GM04503 (cell line): Measurements from ENCODE around the gene SCTR.

Experiments
- DNase-seq: peaks from one replicate; pipeline ENCODE4 v3.0.0-alpha.2; 2012; ENCODE audit warnings: low read depth

The SCTR gene

DNA sequence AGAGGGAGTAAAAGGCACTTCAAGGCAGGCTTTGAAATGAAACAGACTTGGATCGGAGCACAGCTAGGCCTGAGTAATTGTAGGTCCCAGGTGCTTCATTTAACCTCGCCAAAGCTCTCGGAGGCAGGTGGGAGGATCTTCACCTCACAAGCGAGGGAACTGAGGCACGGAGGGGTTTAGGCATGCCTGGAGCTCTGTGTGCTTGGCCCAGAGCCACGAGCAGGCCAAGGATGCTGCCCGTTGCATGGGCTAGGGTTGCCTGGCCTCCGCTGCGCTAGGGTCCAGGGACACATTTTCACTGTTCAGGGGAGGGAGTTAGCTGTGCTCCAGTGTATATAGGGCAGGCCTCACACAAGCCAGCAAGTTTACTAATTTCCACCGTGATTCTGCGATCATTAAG is 81.4 kb downstream of the SCTR start:
- no peak for DNase-seq

DNA sequence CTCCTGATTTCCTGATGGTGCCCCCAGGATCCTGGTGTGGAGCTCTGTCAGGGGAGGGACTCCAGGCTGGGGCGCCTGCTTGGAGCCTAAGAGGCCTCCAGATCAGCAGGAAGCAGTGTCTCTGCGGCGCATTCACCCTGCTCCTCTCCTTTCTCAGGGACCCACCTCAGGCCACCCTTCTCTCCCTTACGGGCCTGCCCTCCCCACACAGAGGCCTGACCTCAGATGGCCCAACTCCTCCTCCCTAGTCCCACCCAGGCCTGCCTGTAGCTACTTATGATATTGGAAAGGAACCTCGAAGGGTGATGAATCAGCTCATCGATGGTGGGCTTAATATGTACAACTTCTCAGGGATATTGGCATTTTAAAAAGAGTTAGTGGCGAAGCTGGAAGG is 82.1 kb downstream of the SCTR start:
- DNase-seq, result no peak

DNA sequence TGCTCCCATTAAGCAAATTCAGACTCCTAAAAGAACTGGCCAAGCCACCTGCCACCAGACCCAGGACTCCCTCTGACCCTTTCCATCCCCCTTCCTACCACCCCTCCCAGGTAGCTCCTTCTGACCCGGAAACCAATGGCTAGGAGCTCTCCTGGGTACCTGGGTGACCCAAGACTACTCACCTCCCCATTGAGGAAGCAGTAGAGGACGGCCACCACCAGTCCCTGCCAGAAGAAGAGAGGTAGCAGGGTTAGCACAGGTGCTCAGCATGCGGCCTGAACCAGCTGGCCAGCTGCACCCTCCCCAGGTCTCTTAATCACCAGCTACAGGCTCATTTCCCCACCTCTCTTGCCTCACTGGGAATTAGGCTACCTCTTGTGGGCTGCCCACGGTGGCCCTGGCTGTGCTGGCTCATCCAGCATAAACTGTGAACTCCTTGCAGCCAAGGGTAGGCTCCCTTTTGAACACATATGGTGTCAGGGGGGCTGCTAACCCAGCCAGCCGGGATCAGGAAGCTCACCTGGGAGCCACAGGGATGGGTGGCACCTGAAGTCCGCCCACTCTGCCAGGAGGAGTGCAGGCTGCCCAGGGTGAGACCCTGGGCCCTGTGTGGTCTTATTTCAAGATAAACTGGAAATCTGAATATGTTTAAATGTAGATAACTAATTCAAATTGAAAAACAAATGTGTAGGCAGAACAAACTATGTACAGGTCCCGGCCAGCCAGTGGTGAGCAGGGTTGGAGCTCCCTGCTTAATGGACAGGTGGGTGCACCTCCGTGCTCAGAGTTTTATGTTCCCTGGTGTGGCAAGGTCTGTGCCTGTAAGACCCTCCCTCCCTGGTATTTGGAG is 82.7 kb downstream of the SCTR start:
- no peak for DNase-seq

DNA sequence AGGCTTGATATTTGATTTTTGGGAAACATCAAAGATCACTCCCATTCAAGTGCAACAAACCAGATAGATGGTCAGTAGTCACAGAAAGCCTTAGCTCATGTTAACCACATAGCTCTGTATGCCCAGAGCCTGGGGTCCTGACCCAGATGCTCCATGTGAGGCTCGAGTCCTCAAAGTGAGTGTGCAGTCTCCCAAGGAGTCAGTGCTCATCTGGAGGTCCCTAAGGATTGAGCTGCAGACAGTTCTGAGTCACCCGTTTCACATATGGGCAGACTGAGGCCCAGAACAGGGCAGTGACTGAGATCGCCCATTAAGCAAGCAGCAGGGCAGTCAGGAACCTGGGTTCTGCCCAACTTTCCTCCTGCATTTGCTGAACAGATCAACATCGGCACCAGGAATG is 83.4 kb downstream of the SCTR start:
- no peak for DNase-seq

DNA sequence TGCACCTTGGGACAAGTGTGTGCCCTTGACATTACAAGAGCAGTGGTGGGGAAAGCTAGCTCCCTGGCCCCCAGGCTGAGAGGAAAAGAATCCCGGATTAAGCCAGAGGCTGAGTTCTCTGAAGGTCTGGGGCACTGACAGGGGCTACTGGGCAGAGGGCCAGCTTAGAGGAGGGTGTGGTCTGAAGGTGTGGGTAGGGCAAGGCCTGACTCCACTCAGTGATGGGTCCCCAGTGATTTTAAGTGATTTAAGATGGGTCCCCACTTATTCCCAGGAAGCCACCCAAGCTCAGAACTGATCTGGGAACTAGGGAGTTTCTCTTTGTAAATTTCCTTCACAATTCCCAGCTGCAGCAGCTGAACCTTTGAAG is 83.8 kb downstream of the SCTR start:
- DNase-seq, result no peak

DNA sequence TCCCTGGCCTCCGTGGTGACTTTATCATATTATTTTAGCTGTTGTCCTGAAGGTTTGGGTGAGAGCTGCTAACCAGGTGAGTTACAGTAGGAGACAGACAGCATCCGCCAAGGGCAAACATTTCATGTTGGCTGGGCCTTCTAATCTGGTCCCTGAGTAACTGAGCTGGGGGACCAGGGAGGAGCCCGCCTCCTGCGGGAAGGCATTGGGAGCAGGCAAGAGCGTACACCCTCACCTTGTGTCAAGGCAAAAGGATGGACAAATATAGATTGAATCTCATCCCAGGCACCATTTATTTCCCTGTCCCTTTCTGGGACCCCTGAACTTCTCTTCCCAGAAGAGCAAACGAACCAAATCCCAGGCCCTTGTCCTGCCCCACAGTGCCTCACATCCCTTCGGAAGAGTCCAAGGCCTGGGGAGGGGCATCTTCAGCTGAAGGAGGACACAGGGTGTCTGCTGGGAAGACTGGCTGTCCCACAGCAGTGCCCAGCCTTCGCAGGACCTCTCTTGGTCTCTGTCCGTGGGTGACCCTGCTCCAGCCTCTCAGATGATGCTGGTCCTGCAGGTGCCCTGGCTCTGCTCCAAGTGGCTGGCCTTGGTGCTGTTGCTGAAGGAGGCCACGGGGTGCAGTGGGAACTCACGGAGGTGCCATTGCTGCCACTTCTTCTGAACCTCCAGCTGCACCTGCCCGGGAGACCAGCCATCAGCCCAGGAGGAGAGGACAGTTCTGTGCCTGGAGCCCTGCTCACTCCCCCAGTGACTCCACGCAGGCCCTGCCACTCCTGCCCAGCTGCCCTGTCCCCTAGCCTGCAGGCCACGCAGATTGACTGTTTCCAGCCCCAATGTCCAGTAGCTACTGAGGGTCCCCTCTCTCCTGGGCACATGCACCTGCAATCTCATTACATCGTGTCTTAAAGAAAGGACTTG is 84.4 kb downstream of the SCTR start:
- no peak for DNase-seq

DNA sequence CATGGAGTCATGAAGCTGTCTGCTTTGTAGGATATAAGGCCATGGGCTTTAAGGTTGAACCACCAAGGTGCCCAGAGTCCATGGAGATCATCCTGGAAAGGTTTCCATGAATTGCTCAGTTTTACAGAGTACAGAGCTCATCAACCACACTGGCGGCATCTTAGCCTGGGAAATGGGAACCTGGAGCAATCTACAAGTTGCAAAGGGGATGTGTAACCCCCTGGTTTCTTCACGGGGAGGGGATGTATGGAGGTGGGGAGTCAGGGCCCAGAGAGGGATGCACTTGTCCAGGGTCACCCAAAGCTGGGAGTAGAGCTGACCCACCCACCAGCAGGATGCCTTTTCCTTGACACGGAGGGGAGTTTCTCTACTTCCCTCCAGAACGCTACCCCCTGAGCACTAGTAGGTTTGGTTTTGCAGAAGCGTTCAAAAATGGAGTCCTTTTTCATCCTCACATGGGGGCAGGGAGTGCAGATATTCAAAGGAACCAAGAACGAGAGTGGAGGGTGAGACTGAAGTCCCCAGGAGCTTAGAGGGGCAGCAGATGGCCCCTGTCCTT is 85.5 kb downstream of the SCTR start:
- no peak for DNase-seq

DNA sequence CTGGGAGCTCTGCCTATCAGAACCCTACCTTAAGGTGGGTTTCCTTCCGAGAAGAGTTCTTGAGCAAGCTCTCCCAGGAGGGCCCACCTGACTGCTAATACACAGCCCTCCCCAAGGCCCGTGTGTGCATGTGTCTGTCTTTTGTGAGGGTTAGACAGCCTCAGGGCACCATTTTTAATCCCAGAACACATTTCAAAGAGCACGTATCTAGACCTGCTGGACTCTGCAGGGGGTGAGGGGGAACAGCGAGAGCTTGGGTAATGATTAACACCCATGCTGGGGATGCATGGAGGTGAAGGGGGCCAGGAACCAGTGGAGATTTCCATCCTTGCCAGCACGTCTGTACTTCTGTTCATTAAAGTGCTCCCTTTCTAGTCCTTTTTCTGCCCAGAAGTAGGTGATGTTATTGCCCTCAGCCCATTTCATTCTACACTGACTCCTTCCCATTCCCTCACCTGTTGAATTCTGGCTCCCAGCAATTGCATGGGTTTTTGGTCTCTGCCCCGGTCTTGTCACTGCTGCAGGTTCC is 86.1 kb downstream of the SCTR start:
- DNase-seq, result no peak

DNA sequence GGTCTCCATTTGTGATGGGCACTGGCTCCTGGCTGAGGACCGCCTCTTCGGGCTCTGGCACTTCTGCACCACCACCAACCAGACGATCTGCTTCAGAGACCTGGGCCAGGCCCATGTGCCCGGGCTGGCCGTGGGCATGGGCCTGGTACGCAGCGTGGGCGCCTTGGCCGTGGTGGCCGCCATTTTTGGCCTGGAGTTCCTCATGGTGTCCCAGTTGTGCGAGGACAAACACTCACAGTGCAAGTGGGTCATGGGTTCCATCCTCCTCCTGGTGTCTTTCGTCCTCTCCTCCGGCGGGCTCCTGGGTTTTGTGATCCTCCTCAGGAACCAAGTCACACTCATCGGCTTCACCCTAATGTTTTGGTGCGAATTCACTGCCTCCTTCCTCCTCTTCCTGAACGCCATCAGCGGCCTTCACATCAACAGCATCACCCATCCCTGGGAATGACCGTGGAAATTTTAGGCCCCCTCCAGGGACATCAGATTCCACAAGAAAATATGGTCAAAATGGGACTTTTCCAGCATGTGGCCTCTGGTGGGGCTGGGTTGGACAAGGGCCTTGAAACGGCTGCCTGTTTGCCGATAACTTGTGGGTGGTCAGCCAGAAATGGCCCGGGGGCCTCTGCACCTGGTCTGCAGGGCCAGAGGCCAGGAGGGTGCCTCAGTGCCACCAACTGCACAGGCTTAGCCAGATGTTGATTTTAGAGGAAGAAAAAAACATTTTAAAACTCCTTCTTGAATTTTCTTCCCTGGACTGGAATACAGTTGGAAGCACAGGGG is 87.1 kb downstream of the SCTR start:
- no peak for DNase-seq

DNA sequence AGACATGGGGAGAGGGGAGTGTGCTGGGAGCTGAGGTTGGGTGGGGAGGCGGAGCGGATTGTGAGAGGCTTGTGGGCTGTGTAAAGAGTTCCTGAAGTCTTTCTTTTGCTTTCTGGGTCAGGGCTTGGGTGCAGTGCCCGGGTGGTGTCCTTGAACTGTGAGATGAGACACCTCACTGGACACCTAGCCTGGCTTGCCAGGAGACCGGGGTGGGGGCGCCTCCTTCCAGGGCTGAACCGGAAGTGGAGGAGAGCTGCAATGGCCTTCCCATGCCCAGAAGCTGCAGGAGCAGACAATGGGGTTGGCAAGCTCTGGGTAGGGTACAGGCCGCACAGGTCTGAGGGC is 88.4 kb downstream of the SCTR start:
- DNase-seq, result no peak

DNA sequence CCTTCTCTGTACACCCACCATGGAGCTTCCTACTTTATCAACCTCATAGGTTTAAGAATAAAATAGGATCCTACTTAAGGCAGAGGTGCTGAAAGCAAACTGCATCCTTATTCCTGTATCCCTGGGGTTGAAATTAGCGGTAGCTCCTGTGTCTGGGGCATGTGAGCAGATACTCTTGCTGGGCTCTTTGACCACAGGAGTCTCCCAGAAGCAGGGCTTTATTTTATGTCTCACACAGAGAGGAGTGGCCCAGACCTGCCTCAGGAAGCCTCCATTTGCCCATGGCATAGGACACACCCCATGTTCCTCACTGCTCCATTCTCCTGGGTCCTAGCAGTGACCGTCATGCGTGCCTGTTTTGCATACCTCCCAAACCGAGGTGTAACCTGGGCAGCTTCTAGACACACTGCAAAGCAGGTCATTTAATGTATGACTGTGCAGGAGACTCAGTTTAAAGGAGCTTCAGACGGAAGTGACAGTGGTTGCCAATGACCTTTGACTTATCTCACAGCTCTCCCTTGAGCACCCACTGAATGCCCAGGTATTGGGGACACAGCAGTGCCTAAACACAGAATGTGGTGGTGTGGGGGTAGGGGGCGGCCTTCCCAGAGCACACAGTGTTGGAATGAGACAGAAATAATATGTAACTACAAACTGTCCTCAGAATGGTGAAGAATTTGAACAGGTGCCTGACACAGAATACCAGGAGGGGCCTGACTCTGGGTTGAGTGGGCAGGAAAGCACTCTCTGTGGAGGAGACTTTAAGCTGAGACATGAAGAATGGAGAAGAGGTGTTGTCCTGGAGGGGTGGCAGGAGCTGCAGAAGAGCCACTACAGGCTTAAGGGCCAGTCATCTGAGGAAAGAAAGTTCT is 89.0 kb downstream of the SCTR start:
- no peak for DNase-seq

DNA sequence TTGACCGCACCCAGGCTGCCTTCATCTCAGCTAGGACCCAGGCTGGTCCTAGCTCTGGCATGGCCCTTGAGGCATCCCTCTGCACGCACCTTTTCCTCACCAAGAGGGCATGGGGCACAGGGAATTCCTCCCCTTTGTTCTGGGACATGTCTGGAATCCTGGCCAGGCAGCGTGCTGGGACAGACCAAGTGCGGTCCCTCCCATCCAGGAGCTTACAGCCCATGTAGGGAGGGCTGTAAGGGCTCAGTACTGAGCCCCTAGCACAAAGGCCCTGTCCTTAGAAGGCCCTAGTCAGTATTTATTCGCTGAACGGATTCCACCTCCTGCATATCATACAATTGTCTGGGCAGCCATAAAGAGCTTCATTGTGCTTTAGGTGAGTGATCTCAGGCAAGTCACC is 89.6 kb downstream of the SCTR start:
- DNase-seq, result no peak

DNA sequence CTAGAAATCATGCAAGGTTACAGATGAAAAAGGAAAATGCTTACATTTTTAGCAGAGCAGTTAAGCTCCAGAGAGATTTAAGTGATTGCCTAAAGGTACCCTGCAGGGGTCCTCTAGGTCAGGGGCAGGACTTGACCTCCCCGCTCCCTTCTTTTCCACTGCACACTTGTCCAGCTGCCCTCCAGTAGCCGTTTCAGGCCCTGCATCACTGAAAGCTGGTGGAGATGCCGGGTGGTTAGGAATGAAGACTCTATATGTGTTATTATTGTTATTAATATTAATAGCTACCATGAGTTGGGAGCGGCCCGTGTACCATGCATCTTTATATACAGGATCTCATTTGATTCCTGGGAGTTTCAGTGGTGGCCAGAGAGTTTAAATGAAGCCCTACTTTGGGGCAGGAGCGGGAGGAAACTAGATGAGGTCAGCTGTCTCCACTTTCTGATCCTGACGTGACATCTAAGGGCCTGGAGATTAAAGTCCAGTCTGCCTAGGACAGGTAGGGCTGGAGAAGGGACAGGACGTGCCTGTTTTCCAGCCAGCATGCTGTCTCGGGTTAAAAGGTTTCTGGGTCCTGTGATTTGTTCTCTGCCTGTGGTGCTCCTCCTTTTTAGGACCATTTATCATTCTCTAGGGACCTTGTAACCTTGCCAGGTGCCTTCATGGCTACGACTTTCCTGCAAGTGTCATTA is 90.5 kb downstream of the SCTR start:
- no peak for DNase-seq

DNA sequence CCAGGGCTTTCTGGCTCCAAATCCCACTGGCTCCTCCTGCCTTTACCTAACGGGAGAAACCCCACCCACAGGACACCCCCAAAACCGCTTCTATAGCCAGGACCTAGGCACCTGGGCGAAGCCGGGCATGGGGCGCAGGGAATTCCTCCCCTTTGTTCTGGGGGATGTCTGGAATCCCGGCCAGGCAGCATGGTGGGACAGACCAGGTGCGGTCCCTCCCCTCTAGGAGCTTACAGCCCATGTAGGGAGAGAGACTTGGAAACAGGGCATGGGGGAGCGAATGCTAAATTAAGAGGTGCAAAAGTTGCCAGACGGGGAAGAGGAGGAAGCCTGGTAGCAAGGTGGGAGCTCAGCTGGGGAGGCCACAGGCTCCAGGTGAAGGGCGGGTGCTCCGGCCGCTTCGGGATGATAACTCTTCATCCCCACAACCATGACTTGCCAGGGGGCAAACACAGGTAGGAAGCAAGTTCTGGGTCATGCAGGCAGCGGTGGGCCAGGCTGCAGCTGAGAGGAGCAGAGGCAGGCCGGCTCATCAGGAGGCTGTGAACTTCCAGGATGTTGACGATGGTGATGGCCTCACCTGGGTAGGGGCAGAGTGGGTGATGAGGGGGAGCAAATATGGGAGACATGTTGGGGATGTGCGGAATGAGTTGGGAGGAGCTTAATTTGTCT is 91.3 kb downstream of the SCTR start:
- no peak for DNase-seq

DNA sequence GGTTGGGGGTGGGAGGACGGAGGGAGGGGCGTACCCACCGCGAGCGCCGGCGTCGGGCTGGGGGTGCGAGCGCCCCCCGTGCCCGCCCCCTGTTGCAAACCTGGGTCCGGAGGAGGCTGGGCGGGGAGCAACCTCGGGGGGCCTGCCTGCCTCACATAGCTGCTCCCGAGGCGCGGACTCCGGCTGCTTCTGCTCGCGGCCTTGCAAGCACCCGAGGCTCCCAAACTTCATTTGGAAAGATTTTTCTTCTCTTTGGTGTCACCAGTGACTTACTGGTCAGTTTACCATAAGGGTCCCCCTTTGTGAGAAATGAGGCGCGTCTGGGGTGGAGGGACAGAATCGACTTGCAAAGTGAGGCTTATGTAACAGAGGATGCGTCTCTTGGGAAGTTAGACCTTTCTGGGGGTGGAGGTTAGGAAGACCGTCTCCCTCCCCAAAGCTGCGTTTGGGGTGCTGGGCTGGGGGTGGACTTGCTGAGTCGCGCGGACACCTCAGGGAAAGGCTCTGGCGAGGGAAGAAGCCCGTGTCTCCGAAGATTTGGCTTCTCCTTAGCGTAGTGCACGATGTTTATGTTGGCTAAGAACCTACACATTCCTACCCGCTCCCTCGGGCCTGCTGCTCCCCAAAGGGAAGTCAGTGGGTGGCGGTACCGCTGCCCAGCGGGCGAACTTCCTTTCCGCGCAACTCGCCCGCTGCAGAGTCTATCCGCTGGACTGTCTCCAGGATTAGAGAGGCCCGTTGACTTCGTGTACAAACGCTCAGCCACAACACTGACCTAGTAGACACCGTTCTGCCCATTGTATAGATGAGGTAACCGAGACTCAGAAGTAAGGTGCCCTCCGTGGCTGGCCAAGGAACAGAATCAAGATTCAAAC is 92.1 kb downstream of the SCTR start:
- DNase-seq, result no peak

DNA sequence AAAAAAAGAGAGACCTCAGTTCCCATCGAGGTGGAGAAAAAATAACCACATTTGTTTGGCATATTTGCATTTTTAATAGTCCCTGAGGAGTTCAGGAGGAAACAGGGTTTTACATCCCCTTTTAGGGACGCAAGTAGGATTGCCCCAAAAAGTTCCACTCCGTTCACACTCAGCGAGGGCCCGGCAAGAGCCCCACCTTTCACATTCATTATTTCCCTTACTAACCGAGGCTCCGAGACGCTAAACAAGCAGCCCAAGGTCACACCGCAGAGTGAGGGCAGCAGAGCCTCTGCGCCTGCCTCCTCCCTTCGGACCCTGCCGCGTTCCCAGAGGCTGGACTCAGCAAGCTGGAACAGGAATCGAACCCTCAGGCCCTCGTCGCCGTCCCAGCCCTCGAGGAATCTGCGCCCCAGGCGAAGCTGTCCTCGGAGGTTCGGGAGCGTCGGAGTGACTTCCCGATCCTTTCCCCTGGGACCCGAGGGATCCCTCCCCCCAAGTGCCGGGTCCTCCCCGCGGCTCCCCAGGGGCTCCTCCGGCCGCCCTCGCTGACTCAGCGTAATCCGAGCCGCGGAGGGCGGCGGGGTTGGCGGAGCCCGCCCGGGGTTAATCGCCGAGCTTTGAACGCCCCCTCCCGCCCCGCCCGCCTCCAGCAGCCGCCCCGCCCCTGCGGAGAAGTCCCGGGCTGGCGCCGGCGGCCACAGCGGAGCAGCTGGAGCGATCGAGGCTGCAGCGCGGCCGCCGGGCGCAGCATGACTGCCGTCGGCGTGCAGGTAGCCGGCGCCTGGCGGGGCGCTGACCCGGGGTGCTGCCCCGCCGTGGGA is 92.9 kb downstream of the SCTR start, which contains the start of gene TMEM37:
TSS of gene TMEM37 (plus strand) at position 700 of the 821 bp plus-strand sequence. CDS start at position 750, 50 bp downstream.
- DNase-seq, result no peak

DNA sequence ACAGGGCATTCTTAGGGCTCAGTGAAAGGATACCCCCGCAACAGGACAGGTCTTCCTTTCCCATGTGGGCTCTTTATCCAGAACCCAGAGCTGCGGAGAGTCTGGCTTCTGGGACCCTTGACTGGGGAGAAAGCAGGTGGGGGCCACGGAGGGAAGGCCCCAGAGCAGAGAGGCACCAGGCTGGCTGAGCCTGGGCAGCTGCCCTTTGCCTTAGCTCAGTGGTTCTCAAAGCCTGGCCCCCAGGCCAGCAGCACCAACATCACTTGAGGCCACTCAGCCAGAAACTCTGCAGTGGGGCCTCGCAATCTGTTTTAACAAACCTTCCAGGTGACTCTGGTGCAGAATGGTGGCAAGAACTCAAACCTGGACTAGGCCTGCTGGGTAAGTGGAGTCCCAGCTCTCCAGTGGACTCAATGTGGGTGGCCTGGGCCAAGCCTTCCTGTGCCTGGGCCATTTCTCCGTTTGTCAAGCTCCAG is 94.2 kb downstream of the SCTR start:
- DNase-seq, result no peak
